Fibroblast of peridontal ligament (primary cell): ENCODE data around the gene MEIKIN.

Experiments
- DNase-seq: peaks from one replicate; pipeline ENCODE4 v3.0.0-alpha.2; 2010; ENCODE audit errors: extremely low read depth

The MEIKIN gene, protein sequence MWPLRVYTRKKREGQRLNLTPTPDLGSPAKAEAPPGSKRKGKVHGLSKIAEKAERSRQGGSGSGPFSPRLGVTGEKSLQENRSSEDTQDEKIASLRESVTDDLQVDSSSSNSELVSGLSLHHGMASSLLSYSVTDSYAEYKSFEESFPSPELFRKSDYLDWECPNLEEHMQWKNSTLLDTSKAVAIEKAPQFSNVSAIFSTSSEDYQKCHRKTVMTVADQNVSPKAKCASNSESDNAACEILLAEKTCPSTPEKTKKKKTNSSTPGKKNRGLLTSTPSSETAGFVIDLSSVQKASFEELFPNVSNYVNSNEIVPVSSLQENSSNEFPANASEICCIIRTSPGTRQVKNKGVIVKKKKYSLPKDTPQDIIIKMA

DNA sequence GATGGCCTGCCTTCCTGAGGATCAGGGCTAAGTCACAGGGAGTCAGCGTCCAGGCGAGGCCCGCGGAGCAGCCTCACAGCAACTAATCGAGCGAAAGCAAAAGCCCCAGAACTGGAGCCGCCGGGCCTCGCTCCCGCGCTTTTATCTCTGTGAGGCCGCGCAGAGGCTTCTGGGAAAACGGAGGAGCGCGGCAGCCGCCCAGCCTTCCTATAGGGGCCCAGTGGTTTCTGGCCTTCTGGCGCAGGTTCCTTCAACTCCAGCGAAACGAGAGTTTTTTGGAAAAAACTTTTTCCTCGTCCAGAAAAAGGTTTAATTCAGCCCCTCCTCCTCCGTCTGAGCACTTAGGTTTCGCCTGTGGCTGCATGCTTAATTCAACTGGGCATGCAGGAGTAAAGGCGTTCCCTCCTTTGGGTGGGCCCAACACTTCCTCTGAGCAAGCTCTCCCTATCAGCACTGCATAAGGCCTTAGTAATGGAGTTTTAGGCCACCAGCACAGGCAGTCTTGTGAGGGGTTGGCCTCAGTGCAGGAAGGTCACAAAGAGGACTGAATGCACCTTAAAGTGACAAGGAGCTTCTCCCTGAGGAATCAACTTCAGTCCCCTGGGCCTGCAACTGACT, at the start of gene MEIKIN:
TSS of gene MEIKIN (minus strand) at position 113 of the 618 bp plus-strand sequence. CDS start 158 bp downstream, outside the sequence.
- DNase-seq, result no peak

DNA sequence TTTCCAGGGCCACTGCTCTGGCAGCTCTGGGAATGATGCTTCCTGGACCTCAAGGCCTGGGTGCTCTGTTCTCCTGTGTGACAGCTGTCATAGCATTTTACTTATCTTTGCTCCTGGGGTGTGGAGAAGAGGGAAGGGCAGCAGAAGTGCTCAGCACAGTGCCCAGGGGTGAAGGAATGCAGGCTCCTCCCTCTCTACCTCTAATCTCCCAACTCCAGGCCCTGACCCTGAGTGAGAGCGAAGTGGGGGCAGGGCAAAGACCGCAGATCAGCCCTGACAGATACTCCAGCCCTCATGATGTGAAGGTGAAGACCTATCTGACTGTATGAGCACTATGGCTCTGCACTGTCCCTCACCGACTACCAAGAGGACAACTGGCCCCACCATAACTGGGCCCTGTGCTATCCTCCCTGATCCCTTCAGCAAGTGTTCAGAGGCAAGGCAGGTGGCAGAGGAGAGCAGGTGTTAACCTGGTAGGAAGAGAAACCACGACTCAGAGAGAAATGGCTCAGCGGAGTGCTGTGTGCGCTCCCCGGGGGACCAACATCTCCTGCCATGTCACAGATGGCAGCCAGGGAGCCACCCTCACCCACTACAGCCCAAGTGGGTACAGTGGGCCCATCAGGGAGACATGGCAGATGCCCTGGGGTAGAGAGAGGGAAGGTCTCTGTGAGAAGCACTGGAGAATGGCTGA, 49.2 kb upstream of the MEIKIN start:
- no peak for DNase-seq

DNA sequence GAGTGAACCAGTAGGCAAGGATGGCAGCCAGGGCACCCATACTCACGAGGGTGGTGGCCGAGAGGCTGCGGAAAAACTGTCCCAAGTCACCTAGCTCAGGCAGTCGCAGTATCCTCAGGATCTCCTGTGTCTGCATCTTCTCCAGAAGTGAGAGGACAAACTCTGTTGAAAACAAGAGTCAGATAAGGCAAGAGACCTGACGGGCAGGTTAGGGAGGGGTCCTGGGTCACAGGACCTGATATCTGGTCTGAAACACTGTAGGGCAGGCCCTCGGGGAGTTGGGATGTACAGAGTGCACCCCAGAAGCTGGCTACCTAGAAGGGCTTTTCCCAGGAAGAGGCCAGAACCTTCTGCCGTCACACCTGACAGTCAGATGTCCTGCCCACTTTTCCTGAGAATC, 48.6 kb upstream of the MEIKIN start:
- no peak for DNase-seq

- DNase-seq, result no peak
These were observed 48.2 kb upstream of the MEIKIN start for GRCh38 chr5:131993676-131994075.

GRCh38 chr5:131992370-131992769, 46.9 kb upstream of the MEIKIN start:
- DNase-seq, result no peak

DNA sequence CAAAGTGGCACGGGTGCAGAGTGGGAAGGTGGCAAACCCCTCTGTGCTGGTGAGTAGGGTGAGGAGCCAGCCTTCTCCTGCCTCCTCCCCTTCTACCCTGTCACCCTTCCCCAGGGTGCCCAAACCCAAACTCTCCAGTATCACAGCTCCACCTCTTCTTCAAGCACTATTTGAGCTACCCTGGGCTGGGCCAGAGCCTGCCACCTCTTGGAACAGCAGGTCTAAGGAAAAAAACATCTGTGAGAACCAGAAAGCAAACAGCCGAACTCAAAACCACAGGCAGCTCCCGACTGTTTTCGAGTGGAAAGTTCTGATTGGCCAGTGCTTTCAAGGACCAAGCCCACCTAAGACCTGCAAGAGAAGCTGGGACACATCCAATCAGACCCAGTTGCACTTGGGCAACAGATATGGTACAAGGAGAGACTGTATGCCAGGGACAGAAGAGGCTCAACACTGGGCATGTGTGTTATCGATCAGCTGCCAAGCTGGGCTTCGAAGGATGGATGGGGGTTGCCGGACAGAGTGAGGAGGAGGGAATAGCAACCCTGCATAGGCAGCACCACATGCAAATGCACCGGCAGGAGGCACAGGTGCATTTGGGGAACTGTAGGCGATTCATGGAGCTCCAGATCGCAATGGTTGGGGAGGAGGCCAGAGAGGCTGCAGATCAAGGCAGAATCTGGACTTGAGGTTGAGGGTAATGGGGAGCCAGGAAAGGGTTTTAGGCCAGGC, 46.3 kb upstream of the MEIKIN start:
- DNase-seq, result no peak

DNA sequence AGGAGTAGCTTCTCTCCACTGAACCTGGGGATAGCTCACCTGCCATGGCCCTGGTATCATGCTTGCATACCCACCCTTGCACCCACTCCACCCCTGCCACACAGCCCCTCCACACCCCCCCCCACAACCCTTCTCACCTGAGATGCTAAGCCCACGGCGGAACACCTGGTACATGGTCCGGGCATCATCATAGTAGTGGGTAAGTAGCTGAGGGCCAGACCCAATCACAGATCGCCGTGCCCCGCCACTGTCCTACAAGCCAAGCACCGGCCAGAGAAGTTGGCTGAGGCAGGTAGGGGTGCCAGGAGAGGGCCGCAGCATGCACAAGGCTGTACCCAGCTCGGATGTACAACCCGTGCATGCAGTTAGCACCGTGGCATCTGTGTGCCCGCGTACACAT, 45.3 kb upstream of the MEIKIN start:
- no peak for DNase-seq

- no peak for DNase-seq
These were observed 43.1 kb upstream of the MEIKIN start for GRCh38 chr5:131988601-131989000.

DNA sequence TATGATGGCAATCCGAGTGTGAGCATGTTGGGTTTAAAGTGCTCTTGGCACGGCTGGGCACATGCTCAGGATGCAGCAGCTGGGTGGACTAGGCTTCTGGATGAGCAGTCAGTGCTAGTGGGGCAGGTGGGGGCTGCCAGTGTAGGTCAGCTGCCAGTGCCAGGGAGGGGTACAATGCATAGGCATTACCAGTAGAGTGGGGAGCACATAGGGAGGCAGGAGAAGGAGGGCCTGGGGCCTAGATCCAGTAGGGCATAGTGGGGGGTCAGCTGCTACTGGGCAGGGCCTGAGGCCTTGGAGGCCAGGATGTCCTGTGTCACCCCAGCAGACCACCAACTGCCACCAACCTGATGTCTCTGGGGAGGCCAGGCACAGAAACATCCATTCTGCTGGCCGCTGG, 41.8 kb upstream of the MEIKIN start:
- no peak for DNase-seq

DNA sequence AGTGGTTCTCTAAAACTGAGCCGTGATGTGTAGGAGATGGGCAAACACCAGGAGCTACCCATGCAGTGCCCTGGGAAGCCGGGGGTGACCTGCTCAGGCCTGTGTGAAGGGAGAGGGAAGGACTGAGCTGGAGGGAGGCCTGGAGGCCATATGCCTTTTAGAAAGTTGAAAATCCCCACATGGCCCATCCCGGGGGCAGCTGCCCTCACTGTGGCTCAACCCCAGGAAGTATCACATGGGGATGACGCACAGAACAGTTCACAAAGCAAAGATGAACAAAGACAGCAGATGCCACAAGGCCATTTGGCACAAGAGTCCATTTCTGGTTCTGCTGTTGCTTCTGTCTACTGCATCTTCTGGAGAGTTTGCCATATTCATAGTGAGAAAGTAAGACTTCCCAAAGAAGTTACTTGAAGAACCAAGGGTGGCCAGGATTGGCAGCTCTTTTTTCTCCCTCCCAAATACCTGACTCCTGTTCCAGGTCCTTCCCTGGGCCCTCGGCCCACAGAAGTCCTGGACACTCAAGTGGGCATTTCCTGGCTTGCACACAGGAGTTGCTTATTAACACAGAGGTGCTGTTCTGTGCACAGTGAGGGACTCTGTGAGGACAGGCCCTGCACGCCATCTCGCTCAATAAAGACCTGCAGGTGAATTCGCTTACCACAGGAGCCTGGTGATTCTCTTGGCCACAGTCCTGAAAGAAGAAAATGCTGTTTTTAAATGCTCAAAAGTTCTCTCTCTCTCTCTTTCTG, 40.9 kb upstream of the MEIKIN start:
- DNase-seq, result no peak

- DNase-seq, result no peak
These were observed 39.6 kb upstream of the MEIKIN start for GRCh38 chr5:131984956-131985665.

- no peak for DNase-seq
These were observed 37.8 kb upstream of the MEIKIN start for GRCh38 chr5:131983244-131983771.

DNA sequence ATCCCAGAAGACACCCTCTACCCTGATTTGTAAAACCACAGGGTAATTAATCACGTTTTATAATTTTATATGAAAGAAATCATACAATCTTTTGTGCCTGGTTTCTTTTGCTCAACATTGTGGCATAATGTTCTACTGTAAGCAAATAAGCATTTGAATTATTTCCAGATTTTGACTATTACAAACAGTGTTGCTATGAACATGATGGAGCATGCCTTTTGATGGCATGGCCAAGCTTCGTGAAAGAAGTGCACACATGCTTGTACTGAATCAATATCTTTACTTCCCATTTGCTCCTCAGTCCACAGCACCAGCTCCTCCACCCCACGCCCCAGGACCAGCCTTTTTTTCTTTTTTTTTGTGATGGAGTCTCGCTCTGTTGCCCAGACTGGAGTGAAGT, 36.1 kb upstream of the MEIKIN start:
- no peak for DNase-seq

DNA sequence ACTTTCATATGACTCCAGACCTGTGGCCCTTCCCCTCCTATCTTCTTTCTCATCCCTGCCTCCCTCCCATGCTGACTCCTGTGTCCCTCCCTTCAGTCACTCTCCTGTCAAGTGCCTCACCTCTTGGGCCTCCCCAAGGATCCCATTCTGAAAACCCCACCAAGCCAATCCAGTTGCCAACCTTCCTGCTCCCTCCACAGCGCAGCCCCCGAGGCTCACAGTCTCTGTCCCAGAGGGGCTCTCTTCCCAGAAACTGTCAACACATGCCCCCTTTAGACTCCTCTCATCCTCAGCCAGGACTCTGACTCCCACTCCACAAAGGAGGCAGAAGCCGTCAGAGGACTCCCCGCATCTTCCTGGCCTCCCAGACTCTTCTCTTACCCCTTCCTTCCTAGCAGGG, 35.2 kb upstream of the MEIKIN start:
- DNase-seq, result no peak

GRCh38 chr5:131979816-131980215, 34.4 kb upstream of the MEIKIN start:
- no peak for DNase-seq

GRCh38 chr5:131977212-131977604, 31.7 kb upstream of the MEIKIN start:
- no peak for DNase-seq

GRCh38 chr5:131976414-131977211, 31.1 kb upstream of the MEIKIN start:
- no peak for DNase-seq

GRCh38 chr5:131974956-131975726, 29.7 kb upstream of the MEIKIN start:
- DNase-seq, result no peak

DNA sequence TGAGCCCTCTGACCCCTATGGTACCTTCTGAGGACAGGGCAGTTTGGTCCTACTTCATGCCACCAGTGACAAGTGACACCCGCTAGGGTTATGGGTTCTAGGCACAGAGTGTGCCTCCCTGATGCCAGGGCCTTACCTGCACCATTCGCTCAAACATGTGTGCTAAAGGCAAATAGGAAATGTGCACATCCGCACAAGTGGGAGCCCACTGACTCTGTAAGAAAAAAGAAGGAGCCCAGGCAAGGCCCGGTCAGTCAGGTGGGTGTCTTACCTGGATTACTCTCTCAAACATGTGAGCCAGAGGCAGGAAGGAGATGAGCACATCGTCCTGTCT, 29.1 kb upstream of the MEIKIN start:
- DNase-seq, result no peak
